OCI-LY1 (cell line): Measurements from ENCODE around the gene SGK2.
"Not testable (repeated sequence)": the region's sequence is repeated elsewhere in the genome, so short reads cannot be mapped to it uniquely, and the experiment has no call there.

Source experiments
- H2AFZ ChIP-seq: fragments of 200-600 bp; sonication (generic), shearing (Covaris generic); 2 replicates; pipeline ENCODE4 v1.6.0; 2014; ENCODE audit warnings: antibody characterized with exemption, mild to moderate bottlenecking, low read length
- H3F3A ChIP-seq: fragments of 200-600 bp; sonication (generic), shearing (Covaris generic); 2 replicates; pipeline ENCODE4 v1.6.0; 2014; ENCODE audit warnings: mild to moderate bottlenecking, antibody characterized with exemption, low read length, moderate library complexity; ENCODE audit not compliant: insufficient read depth
- H3K27ac ChIP-seq: fragments of 200-600 bp; sonication (generic); 2 replicates; pipeline ENCODE4 v1.5.1; 2014; ENCODE audit warnings: low read length, mixed run types, mild to moderate bottlenecking, low read depth; ENCODE audit not compliant: poor library complexity, severe bottlenecking
- H3K27me3 ChIP-seq: fragments of 200-600 bp; sonication (generic); 2 replicates; pipeline ENCODE4 v1.6.0; 2014; ENCODE audit warnings: antibody characterized with exemption, mild to moderate bottlenecking, low read length, moderate library complexity; ENCODE audit not compliant: insufficient read depth
- H3K36me3 ChIP-seq: fragments of 200-600 bp; sonication (generic); 2 replicates; pipeline ENCODE4 v1.6.1; 2014; ENCODE audit warnings: mild to moderate bottlenecking, antibody characterized with exemption, low read length, moderate library complexity, mixed read lengths; ENCODE audit not compliant: insufficient read depth
- H3K4me1 ChIP-seq: fragments of 200-600 bp; sonication (generic); 2 replicates; pipeline ENCODE4 v1.5.1; 2014; ENCODE audit warnings: mild to moderate bottlenecking, low read length, moderate library complexity; ENCODE audit not compliant: insufficient read depth, severe bottlenecking
- H3K4me2 ChIP-seq: fragments of 200-600 bp; sonication (generic), shearing (Covaris generic); 2 replicates; pipeline ENCODE4 v1.6.1; 2014; ENCODE audit warnings: low read length
- H3K4me3 ChIP-seq: fragments of 200-600 bp; sonication (generic); 2 replicates; pipeline ENCODE4 v1.5.1; 2014; ENCODE audit warnings: low read length, low read depth, mild to moderate bottlenecking, mixed read lengths; ENCODE audit not compliant: poor library complexity, severe bottlenecking
- H3K79me2 ChIP-seq: fragments of 200-600 bp; shearing (Covaris generic); 2 replicates; pipeline ENCODE4 v1.6.1; 2016; ENCODE audit warnings: mixed run types, low read length, mixed read lengths; ENCODE audit not compliant: insufficient read depth
- H3K9ac ChIP-seq: fragments of 200-600 bp; sonication (generic), shearing (Covaris generic); 2 replicates; pipeline ENCODE4 v1.6.1; 2014; ENCODE audit warnings: mild to moderate bottlenecking, low read length, mixed read lengths
- H3K9me2 ChIP-seq: fragments of 200-600 bp; sonication (generic), shearing (Covaris generic); 2 replicates; pipeline ENCODE4 v1.6.1; 2014; ENCODE audit warnings: low read depth, mild to moderate bottlenecking, low read length, mixed read lengths
- H3K9me3 ChIP-seq: fragments of 200-600 bp; shearing (Covaris generic); 2 replicates; pipeline ENCODE4 v1.6.1; 2014; ENCODE audit warnings: low read length, mixed read lengths
- H4K20me1 ChIP-seq: fragments of 200-600 bp; sonication (generic), shearing (Covaris generic); 2 replicates; pipeline ENCODE4 v1.6.0; 2016; ENCODE audit warnings: mild to moderate bottlenecking, low read length; ENCODE audit not compliant: insufficient read depth
- CTCF ChIP-seq: fragments of 200-600 bp; sonication (generic), shearing (Covaris generic); IDR thresholded peaks from 2 replicates; pipeline ENCODE4 v1.5.1; 2017; ENCODE audit warnings: mild to moderate bottlenecking, antibody characterized with exemption, low read length, moderate library complexity, mixed read lengths
- EZH2 ChIP-seq: fragments of 200-600 bp; sonication (generic), shearing (Covaris generic); IDR thresholded peaks from 2 replicates; pipeline ENCODE4 v1.8.0; 2017; ENCODE audit warnings: borderline replicate concordance, mixed run types, mild to moderate bottlenecking, antibody characterized with exemption, low read length, moderate library complexity, mixed read lengths

SGK2 gene

DNA sequence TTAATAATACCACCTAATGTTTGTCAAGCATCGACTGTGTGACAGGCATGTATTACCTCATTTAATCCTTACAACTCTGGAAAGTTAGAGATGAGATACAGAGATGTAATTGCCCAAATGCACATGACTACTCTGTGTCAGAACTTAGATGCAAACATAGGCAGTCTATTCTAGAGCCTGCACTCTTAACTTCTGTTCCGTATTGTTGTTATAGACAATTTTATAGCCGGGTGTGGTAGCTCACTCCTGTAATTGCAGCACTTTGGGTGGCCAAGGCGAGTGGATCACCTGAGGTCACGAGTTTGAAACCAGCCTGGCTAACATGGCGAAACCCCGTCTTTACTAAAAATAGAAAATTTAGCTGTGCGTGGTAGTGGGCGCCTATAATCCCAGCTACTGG is 46.9 kb downstream of the SGK2 start:
- Histone ChIP-seq H3K27ac (no peak overlapping the region), H3K4me3 (no peak overlapping the region), H3F3A (no peaks in the 10 kb centered on the region), H3K9me2 (no peaks in the 10 kb centered on the region), H3K27me3 (no peaks in the 10 kb centered on the region), H3K4me2 (no peak overlapping the region), H3K9ac (no peak overlapping the region), H3K4me1 (no peaks in the 10 kb centered on the region), H3K79me2 (no peaks in the 10 kb centered on the region), H2AFZ (no peak overlapping the region; the same call in 1 of the 2 replicates), H3K9me3 (no peaks in the 10 kb centered on the region), H4K20me1 (no peaks in the 10 kb centered on the region), H3K36me3 (peaks cover 21% of the 10 kb centered on the region)
- TF ChIP-seq CTCF (no peak), EZH2 (no peak)

DNA sequence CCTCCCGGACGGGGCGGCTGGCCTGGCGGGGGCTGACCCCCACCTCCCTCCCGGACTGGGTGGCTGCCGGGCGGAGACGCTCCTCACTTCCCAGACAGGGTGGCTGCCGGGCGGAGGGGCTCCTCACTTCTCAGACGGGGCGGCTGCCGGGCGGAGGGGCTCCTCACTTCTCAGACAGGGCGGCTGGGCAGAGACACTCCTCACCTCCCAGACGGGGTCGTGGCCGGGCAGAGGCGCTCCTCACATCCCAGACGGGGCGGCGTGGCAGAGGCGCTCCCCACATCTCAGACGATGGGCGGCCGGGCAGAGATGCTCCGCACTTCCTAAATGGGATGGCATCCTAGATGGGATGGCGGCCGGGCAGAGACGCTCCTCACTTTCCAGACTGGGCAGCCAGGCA is 48.5 kb downstream of the SGK2 start:
- H3K9ac ChIP-seq, H2AFZ ChIP-seq, H3K9me2 ChIP-seq, H4K20me1 ChIP-seq, H3K27me3 ChIP-seq, H3K9me3 ChIP-seq, H3K4me2 ChIP-seq, H3K4me3 ChIP-seq, H3K79me2 ChIP-seq, H3K27ac ChIP-seq, H3F3A ChIP-seq, H3K4me1 ChIP-seq: not testable (repeated sequence)
- peaks cover 21% of the 10 kb centered on the region for H3K36me3 ChIP-seq

GRCh38 chr20:43631598-43631997 is 72.8 kb downstream of the SGK2 start:
- no peak overlapping the region for H3K27ac ChIP-seq
- H4K20me1 ChIP-seq, result no peaks in the 10 kb centered on the region
- no peak overlapping the region for H3K9ac ChIP-seq
- H3K27me3 ChIP-seq, result no peaks in the 10 kb centered on the region
- H3K4me1 ChIP-seq, result no peaks in the 10 kb centered on the region
- H3F3A ChIP-seq, result no peaks in the 10 kb centered on the region
- H3K9me3 ChIP-seq, result no peaks in the 10 kb centered on the region
- no peaks in the 10 kb centered on the region for H3K79me2 ChIP-seq
- H3K36me3 ChIP-seq, result peaks cover 16% of the 10 kb centered on the region
- H3K9me2 ChIP-seq, result no peaks in the 10 kb centered on the region
- TF ChIP-seq EZH2 (no peak), CTCF (no peak)
- no peak overlapping the region for H2AFZ ChIP-seq
- no peak overlapping the region for H3K4me2 ChIP-seq
- no peak overlapping the region for H3K4me3 ChIP-seq
